ENCODE measurements around the gene SLC7A4.

The SLC7A4 gene

GRCh38 chr22:20997536-20998257 is 34.7 kb downstream of the SLC7A4 start:
- no peak for DNase-seq (ENCODE audit: low read depth in 2 of 2)

- no peak for DNase-seq (ENCODE audit: low read depth in 2 of 2)
These were observed 35.5 kb downstream of the SLC7A4 start for GRCh38 chr22:20996598-20997535.

- DNase-seq (ENCODE audit: low read depth in 2 of 2), result no peak
These were observed 36.3 kb downstream of the SLC7A4 start for GRCh38 chr22:20996031-20996410.

GRCh38 chr22:20995329-20996030 is 36.9 kb downstream of the SLC7A4 start:
- DNase-seq (ENCODE audit: low read depth in 2 of 2), result no peak

GRCh38 chr22:20994902-20995241 is 37.5 kb downstream of the SLC7A4 start:
- no peak for DNase-seq (ENCODE audit: low read depth in 2 of 2)

- no peak for DNase-seq (ENCODE audit: low read depth in 2 of 2)
These were observed 38.0 kb downstream of the SLC7A4 start for GRCh38 chr22:20994128-20994901.

GRCh38 chr22:20993304-20994127 is 38.8 kb downstream of the SLC7A4 start:
- DNase-seq (ENCODE audit: low read depth in 2 of 2), result no peak

- no peak for DNase-seq (ENCODE audit: low read depth in 2 of 2)
These were observed 39.7 kb downstream of the SLC7A4 start for GRCh38 chr22:20992456-20993303.

- no peak for DNase-seq (ENCODE audit: low read depth in 2 of 2)
These were observed 40.3 kb downstream of the SLC7A4 start for GRCh38 chr22:20992056-20992442.

- DNase-seq (ENCODE audit: low read depth in 2 of 2), result no peak
These were observed 40.9 kb downstream of the SLC7A4 start for GRCh38 chr22:20991252-20992055.

GRCh38 chr22:20990184-20991180 is 41.9 kb downstream of the SLC7A4 start:
- no peak for DNase-seq (ENCODE audit: low read depth in 2 of 2)

- DNase-seq (ENCODE audit: low read depth in 2 of 2), result no peak
These were observed 42.8 kb downstream of the SLC7A4 start for GRCh38 chr22:20989323-20990138.

GRCh38 chr22:20988573-20989322 is 43.6 kb downstream of the SLC7A4 start:
- no peak for DNase-seq (ENCODE audit: low read depth in 2 of 2)

- no peak for DNase-seq (ENCODE audit: low read depth in 2 of 2)
These were observed 45.0 kb downstream of the SLC7A4 start for GRCh38 chr22:20987375-20987774.

- no peak for DNase-seq (ENCODE audit: low read depth in 2 of 2)
These were observed 46.0 kb downstream of the SLC7A4 start for GRCh38 chr22:20986365-20986764.

- DNase-seq (ENCODE audit: low read depth in 2 of 2), result no peak
These were observed 46.6 kb downstream of the SLC7A4 start for GRCh38 chr22:20985720-20986119.
